SW480 (cell line): Measurements from ENCODE around the gene ZSCAN10.

Experiments used
- DNase-seq: peaks from one replicate; pipeline ENCODE4 v3.0.0-alpha.2; 2016; ENCODE audit warnings: low spot score

Gene ZSCAN10

GRCh38 chr16:3046641-3047386, 52.3 kb downstream of the ZSCAN10 start:
- DNase-seq: no peak

- DNase-seq: no peak
These were observed 53.1 kb downstream of the ZSCAN10 start, which contains the start of gene MMP25 for GRCh38 chr16:3045758-3046640. TSS of gene MMP25 (plus strand) at chr16:3046561. CDS start at chr16:3046918, 357 bp downstream.

GRCh38 chr16:3044708-3045107, 54.4 kb downstream of the ZSCAN10 start:
- no peak for DNase-seq

GRCh38 chr16:3042376-3042775, 56.7 kb downstream of the ZSCAN10 start:
- DNase-seq: no peak

- no peak for DNase-seq
These were observed 60.2 kb downstream of the ZSCAN10 start for GRCh38 chr16:3038896-3039295.
